Glomerular visceral epithelial cell (primary cell): ENCODE data around the gene LRRC32.
"Not testable (repeated sequence)": the region's sequence is repeated elsewhere in the genome, so short reads cannot be mapped to it uniquely, and the experiment has no call there.

Experiments
- DNase-seq: peaks from one replicate; pipeline ENCODE4 v3.0.0-alpha.2; 2016; ENCODE audit errors: extremely low spot score

Gene LRRC32

GRCh38 chr11:76628408-76628947 is 42.1 kb downstream of the LRRC32 start:
- no peak for DNase-seq

GRCh38 chr11:76627606-76628005 is 42.9 kb downstream of the LRRC32 start:
- no peak for DNase-seq

GRCh38 chr11:76626921-76627401 is 43.6 kb downstream of the LRRC32 start:
- peak; percentile 88 for DNase-seq

- no peak for DNase-seq
Measured at GRCh38 chr11:76626266-76626665, 44.3 kb downstream of the LRRC32 start.

GRCh38 chr11:76625472-76626186 is 44.9 kb downstream of the LRRC32 start:
- no peak for DNase-seq

GRCh38 chr11:76624500-76625379 is 45.8 kb downstream of the LRRC32 start:
- DNase-seq: no peak

GRCh38 chr11:76623884-76624419 is 46.6 kb downstream of the LRRC32 start:
- no peak for DNase-seq

- peak; percentile 27 for DNase-seq
Measured at GRCh38 chr11:76623171-76623883, 47.2 kb downstream of the LRRC32 start.

GRCh38 chr11:76622493-76623094 is 48.0 kb downstream of the LRRC32 start:
- DNase-seq: no peak

GRCh38 chr11:76621868-76622267 is 48.7 kb downstream of the LRRC32 start:
- no peak for DNase-seq

GRCh38 chr11:76621466-76621865 is 49.1 kb downstream of the LRRC32 start:
- DNase-seq: no peak

GRCh38 chr11:76620489-76620888 is 50.1 kb downstream of the LRRC32 start:
- DNase-seq: peak; percentile 16

GRCh38 chr11:76619801-76620200 is 50.7 kb downstream of the LRRC32 start:
- DNase-seq: not testable (repeated sequence)

GRCh38 chr11:76617553-76618265 is 52.8 kb downstream of the LRRC32 start:
- DNase-seq: peak; percentile 41

- no peak for DNase-seq
Measured at GRCh38 chr11:76616676-76617552, 53.6 kb downstream of the LRRC32 start.

GRCh38 chr11:76615950-76616349 is 54.6 kb downstream of the LRRC32 start:
- DNase-seq: no peak

- no peak for DNase-seq
Measured at GRCh38 chr11:76614471-76615179, 55.9 kb downstream of the LRRC32 start.

GRCh38 chr11:76613901-76614300 is 56.6 kb downstream of the LRRC32 start:
- no peak for DNase-seq

- DNase-seq: no peak
Measured at GRCh38 chr11:76612226-76612625, 58.3 kb downstream of the LRRC32 start.
